ENCODE measurements around the gene PPFIBP2. TPM values are rescaled to one million over a fixed set of nuclear protein-coding genes. Genes with fewer than 3 reads are reported as not detected.

Gene PPFIBP2
- total RNA-seq, 2 experiments from 2014 or later, result 7.9 to 13.2 TPM

DNA sequence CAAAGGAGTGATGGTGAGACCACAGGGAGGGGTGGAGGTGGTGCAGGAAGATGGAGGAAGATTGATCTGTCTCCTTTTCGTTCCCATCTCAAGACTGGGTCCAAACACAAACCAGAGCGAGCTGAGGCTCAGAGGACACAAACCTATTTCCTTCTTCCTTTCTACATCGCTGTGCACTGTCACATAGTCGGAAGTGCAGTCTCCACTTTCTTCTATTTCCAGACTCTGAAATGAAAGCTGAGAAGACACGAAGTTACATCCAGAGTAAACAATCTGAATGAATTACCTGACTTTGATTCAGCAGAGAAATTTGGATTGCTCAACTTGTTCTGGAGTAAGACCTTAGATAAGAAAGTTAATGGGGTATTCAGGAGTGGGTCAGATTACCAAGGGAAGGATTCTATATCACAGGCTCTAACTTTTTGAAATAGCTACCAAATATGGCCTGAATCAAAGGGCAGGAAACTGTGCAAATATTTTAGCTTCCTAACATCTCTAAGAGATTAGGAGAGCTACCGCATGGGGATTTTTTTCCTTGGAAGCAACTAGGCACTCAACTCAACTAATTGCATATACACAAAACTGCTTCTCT is 178.1 kb downstream of the PPFIBP2 start:
- DNase-seq, result no peak
- ChIA-PET POLR2A (no interaction called here), CTCF (interaction anchor here (0.8 to 2.0 kb wide), 11 partner anchors 14 to 1161 kb away, joined by 3 to 6 read pairs (median 3); partner anchors contain the start of genes PPFIBP2 and RBMXL2)
- intact Hi-C loops (cut with DNase I, micrococcal nuclease), result loop anchor here in 1 of 2 experiments (10.0 kb wide), 2 partner anchors 247 to 337 kb away; no protein-coding TSS in a partner anchor
- Mint-ChIP-seq H3K27me3 (peaks cover 35% of the 10 kb centered on the region), H3K36me3 (ENCODE audit: low read depth) (no peaks in the 10 kb centered on the region), H3K9me3 (ENCODE audit: low read depth) (no peaks in the 10 kb centered on the region), H3K4me1 (peaks cover 5% of the 10 kb centered on the region), H3K4me3 (no peak overlapping the region), H3K27ac (no peak overlapping the region)
- ATAC-seq, result no peak

DNA sequence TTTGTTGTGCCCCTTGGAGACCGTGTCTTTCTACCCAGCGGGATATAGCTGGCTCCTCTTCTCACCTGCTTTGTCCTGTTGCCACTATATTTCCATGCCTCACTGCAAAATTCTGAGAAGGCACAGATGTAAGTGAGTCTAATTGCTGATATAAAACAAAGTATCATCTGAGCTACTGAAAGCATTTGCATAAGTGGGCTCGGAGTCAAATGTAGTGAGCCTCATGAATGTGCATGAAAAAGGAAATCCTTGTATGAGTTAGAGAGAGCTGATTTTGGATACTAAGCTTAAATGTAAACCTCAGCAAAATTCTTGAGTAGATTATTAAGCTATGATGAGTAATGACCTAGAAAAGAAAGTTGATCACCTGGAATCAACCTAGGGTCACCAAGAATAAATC is 178.6 kb downstream of the PPFIBP2 start:
- Mint-ChIP-seq H3K27ac (no peak overlapping the region), H3K4me1 (peaks cover 5% of the 10 kb centered on the region), H3K36me3 (ENCODE audit: low read depth) (no peaks in the 10 kb centered on the region), H3K27me3 (peaks cover 33% of the 10 kb centered on the region), H3K9me3 (ENCODE audit: low read depth) (no peaks in the 10 kb centered on the region), H3K4me3 (no peak overlapping the region)
- ATAC-seq (no peak), DNase-seq (no peak)
- intact Hi-C loops (cut with DNase I, micrococcal nuclease), result loop anchor here in 1 of 2 experiments (10.0 kb wide), 2 partner anchors 248 to 338 kb away; no protein-coding TSS in a partner anchor
- CTCF ChIA-PET, result interaction anchor here (0.8 to 2.0 kb wide), 9 partner anchors 14 to 1161 kb away, joined by 3 to 6 read pairs (median 3); partner anchors contain the start of genes PPFIBP2 and RBMXL2
- POLR2A ChIA-PET, result no interaction called here

DNA sequence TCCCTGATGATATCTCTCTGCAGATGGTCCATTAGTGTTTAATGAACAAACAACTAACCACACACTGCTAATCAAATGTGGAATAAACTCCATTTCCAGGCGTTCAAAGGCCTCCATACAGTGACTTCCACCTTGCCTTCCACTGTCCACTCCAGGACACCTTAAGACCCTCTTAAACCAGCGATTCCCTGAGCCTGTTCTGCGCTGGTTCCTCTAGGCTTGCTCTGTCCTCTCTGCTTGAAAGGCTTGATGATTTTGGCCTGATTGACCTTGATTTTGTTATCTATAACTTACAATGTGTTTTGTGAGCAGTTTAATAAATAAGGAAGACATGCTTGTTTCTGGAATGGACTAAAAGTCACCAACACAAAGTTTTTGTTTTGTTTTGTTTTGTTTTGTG is 180.4 kb downstream of the PPFIBP2 start:
- Mint-ChIP-seq H3K4me3 (no peak overlapping the region), H3K27ac (no peak overlapping the region), H3K36me3 (ENCODE audit: low read depth) (no peaks in the 10 kb centered on the region), H3K27me3 (peaks cover 25% of the 10 kb centered on the region), H3K9me3 (ENCODE audit: low read depth) (no peaks in the 10 kb centered on the region), H3K4me1 (peaks cover 5% of the 10 kb centered on the region)
- ATAC-seq, result no peak
- POLR2A ChIA-PET, result no interaction called here
- DNase-seq, result no peak
- intact Hi-C loops (cut with DNase I, micrococcal nuclease), result loop anchor here (1.0 to 10.0 kb wide), 7 partner anchors 123 to 596 kb away; partner anchors contain the start of gene PPFIBP2 (in 1 of the 2)
- CTCF ChIA-PET, result interaction anchor here (0.7 to 2.3 kb wide), 5 partner anchors 16 to 293 kb away, joined by 3 to 10 read pairs (median 5); partner anchors contain the start of gene EIF3F

DNA sequence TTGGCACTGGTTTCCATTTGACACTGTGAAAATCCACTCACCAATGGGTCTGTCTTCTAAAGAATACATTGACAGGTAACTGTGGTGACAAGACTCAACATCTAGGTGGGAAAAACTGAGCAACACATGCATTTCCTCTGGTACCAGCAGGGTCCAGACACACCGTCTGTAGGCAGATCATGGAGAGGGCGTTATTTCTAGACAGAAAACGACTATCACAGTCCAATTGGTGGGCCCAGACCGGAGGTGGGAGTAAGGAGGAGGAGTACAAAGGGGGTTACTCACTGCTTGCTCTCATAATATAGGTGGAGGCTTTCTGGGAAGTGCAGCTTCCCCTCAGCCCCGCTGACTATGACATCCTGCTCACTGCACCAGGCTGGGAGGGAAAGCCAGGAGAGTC is 182.6 kb downstream of the PPFIBP2 start:
- DNase-seq (peak; percentile 20), ATAC-seq (peak; percentile 75)
- Mint-ChIP-seq H3K27ac (no peak overlapping the region), H3K36me3 (ENCODE audit: low read depth) (no peaks in the 10 kb centered on the region), H3K4me1 (peaks cover 4% of the 10 kb centered on the region), H3K27me3 (peaks cover 24% of the 10 kb centered on the region), H3K4me3 (no peak overlapping the region), H3K9me3 (ENCODE audit: low read depth) (no peaks in the 10 kb centered on the region)
- ChIA-PET CTCF (interaction anchor here (1.2 to 2.3 kb wide), 3 partner anchors 8 to 175 kb away, joined by 3 to 10 read pairs (median 8); no protein-coding TSS in a partner anchor), POLR2A (no interaction called here)
- intact Hi-C loops (cut with DNase I, micrococcal nuclease), result loop anchor here in 1 of 2 experiments (10.0 kb wide), 2 partner anchors 252 to 342 kb away; no protein-coding TSS in a partner anchor

Other genes starting within 250 kb of the PPFIBP2 start
- not detected for gene OLFML1, start 28.5 kb upstream of the PPFIBP2 start, total RNA-seq
- gene CYB5R2, start 159.5 kb downstream of the PPFIBP2 start, total RNA-seq, result 1 to 10 TPM; 6.6 to 8.2 TPM
- not detected for gene OVCH2, start 192.5 kb downstream of the PPFIBP2 start, total RNA-seq